Urinary bladder (tissue), 4 donors: ENCODE results near the gene DNAJB14. TPM values are rescaled to one million over a fixed set of nuclear protein-coding genes. Genes with fewer than 3 reads are reported as not detected.

Experiments used
- DNase-seq: peaks from one replicate; pipeline ENCODE4 v3.0.0-alpha.2; 2015; ENCODE audit errors: extremely low spot score
- H3K27ac ChIP-seq: one replicate; pipeline ENCODE4 v1.5.1; 2013; ENCODE audit warnings: low read depth, mild to moderate bottlenecking, moderate library complexity
- H3K36me3 ChIP-seq: one replicate; pipeline ENCODE4 v1.6.1; 2013; ENCODE audit warnings: mild to moderate bottlenecking, moderate library complexity; ENCODE audit not compliant: insufficient read depth
- H3K4me1 ChIP-seq: one replicate; pipeline ENCODE4 v1.6.1; 2013; ENCODE audit warnings: mild to moderate bottlenecking, moderate library complexity; ENCODE audit not compliant: insufficient read depth
- H3K4me3 ChIP-seq: one replicate; pipeline ENCODE4 v1.5.1; 2013; ENCODE audit warnings: low read depth, low read length
- WGBS: extraction: QIAGEN DNeasy Blood & Tissue Kit; methylation state at CpG from one replicate; pipeline ENCODE4 v1.1.7; 2013; 5-methylcytosine and 5-hydroxymethylcytosine counted together
- polyA plus RNA-seq: library from polyadenylated mRNA; stranded (reverse); fragments of 200-250 nt; gene quantifications from one replicate; pipeline ENCODE4 v1.2.3, GENCODE V29; 2013
- total RNA-seq: library from RNA; depleted of rRNA; stranded (reverse); fragments of >200 nt; gene quantifications from one replicate; pipeline ENCODE4 v1.2.3, GENCODE V29; 2014
- donor health status: healthy with polysubstance abuse.
- donor health status: healthy.

The DNAJB14 gene
- total and polyA plus RNA-seq, 2 donors, result 23.6 to 103 TPM

- H3K4me3 ChIP-seq, result no peak overlapping the region
- no peaks in the 10 kb centered on the region for H3K4me1 ChIP-seq
- WGBS, result 89% methylated on average over 10 of the region's 10 CpGs
- H3K27ac ChIP-seq, result no peak overlapping the region
- H3K36me3 ChIP-seq, result no peaks in the 10 kb centered on the region
- DNase-seq, result no peak
Observed at GRCh38 chr4:99847362-99847976, 98.9 kb downstream of the DNAJB14 start.

GRCh38 chr4:99846891-99847290, 99.5 kb downstream of the DNAJB14 start:
- no peaks in the 10 kb centered on the region for H3K4me1 ChIP-seq
- no peaks in the 10 kb centered on the region for H3K36me3 ChIP-seq
- no peak overlapping the region for H3K4me3 ChIP-seq
- no peak for DNase-seq
- 68% methylated on average over 1 of the region's 1 CpG for WGBS
- no peak overlapping the region for H3K27ac ChIP-seq

Other genes starting within 250 kb of the DNAJB14 start
- gene DAPP1, start 129.8 kb downstream of the DNAJB14 start, total RNA-seq, result 19.6 TPM
- 2.7 TPM for gene DAPP1, start 129.8 kb downstream of the DNAJB14 start, polyA plus RNA-seq
- gene LAMTOR3, start 52.2 kb downstream of the DNAJB14 start, total RNA-seq, result 68.4 TPM
- 45.0 TPM for gene LAMTOR3, start 52.2 kb downstream of the DNAJB14 start, polyA plus RNA-seq
- 204 TPM for gene H2AZ1, start 3.7 kb upstream of the DNAJB14 start, total RNA-seq
- 358 TPM for gene H2AZ1, start 3.7 kb upstream of the DNAJB14 start, polyA plus RNA-seq
- gene DDIT4L, start 243.8 kb upstream of the DNAJB14 start, total RNA-seq, result 10.4 TPM
- 1.5 TPM for gene DDIT4L, start 243.8 kb upstream of the DNAJB14 start, polyA plus RNA-seq